Peyer's patch (tissue), 4 donors: ENCODE results near the gene TMEM19.
"Not testable (repeated sequence)": the region's sequence is repeated elsewhere in the genome, so short reads cannot be mapped to it uniquely, and the experiment has no call there.

Experiments
- CTCF ChIP-seq, 6 experiments: fragments of 450-650 bp in 4 of 6; fragments of 200-600 bp in 2 of 6; sonication (generic) in 1 of 6; IDR thresholded peaks; one replicate each; pipeline ENCODE4 v1.5.1; 2017 to 2019; ENCODE audit warnings: antibody characterized with exemption in 6 of 6, mild to moderate bottlenecking in 3 of 6, moderate library complexity in 1 of 6
- POLR2A ChIP-seq, 2 donors: fragments of 450-650 bp; IDR thresholded peaks; one replicate each; pipeline ENCODE4 v1.5.1; 2017; ENCODE audit warnings: antibody characterized with exemption in 2 of 2, mild to moderate bottlenecking in 2 of 2, moderate library complexity in 2 of 2

- TF ChIP-seq CTCF, POLR2A (IDR thresholded peaks at IDR 0.05): not testable (repeated sequence)
These were observed 16.3 kb downstream of the TMEM19 start for GRCh38 chr12:71702181-71702580.
